DMS153 treated with DMSO at 0.1 percent for 48 hours (cell line): Measurements from ENCODE around the gene RNF114.
A peak's percentile ranks its signal among the peaks of the same experiment; 100 is the strongest.
"Not testable (repeated sequence)": the region's sequence is repeated elsewhere in the genome, so short reads cannot be mapped to it uniquely, and the experiment has no call there.

ENCODE experiments used
- DNase-seq: peaks from one replicate; lab custom pipeline; 2025; ENCODE audit not compliant: unreplicated experiment; lab: John Stamatoyannopoulos, UW

RNF114 gene

DNA sequence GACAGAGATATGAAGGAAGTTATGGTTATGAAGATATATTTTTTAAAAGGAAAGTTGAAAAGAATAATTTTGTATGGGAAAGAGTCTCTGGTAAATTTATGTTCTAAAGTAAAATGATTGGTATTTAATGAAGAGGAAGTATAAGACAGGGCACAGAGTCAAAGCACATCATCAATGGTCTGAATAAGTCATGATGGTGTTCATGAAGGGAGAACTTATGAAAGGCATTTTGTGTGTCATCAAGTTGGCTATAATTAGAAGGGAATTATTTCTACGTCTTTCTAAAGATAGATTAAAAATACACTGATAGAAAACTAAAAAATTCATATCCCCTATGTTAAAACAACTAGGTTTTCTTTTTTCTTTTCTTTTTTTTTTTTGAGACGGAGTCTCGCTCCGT, 25.2 kb downstream of the RNF114 start:
- DNase-seq, result no peak

DNA sequence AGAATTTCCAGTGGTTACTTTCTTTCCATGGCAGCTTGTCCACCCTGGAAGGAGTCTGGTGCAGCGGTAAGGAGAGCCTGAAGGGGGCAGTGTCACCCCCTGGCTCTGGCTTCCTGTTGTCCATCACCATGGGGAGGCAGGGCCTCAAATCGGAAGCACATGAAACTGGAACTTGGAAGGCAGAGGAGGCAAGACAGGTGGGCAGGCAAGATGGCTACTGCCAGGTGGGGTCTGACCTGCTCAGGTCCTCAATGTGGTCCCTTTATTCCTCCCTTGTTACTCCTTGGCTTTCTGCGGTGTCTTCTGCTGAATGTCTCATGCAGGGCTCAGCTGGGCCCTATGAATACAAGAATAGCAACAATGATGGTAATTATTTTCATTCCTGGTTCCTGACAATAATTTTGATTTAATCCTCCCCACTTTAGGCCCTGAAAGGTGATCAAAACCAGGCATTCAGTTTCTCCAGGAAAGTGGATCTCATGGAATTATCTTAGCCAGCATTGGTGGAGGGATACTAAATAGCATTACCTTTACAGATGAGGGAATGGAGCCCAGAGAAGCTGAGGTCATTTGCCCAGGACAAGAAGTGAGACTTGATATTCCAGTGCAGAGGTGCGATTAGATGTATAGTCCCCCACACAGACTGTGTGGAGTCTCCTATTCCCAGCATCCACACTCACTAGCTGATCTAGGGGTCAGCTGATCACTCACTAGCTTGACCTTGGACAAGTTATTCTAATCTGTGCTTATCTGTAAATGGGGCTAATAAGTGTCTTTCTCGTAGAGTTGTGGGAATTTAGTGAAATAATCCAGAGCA, 29.0 kb downstream of the RNF114 start:
- DNase-seq, result no peak

DNA sequence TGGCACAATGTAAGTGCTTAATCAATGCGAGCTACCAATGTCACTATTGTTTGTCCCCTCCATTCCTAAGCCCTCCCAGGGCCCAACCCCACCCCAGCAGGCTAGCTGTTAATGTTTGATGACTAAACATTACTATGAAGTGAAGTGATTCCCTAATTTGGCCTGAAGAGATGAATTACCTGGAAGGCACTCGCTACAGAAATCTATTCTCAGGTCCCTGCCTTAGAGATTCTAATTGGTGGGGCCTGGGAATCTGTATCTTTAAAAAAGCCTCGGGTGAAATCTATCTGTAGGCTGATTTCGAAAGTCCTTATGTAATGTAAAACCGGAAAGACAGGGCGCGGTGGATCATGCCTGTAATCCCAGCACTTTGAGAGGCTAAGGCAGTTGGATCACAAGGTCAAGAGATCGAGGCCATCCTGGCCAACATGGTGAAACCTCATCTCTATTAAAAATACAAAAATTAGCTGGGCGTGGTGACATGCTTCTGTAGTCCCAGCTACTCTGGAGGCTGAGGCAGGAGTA, 29.6 kb downstream of the RNF114 start:
- no peak for DNase-seq

DNA sequence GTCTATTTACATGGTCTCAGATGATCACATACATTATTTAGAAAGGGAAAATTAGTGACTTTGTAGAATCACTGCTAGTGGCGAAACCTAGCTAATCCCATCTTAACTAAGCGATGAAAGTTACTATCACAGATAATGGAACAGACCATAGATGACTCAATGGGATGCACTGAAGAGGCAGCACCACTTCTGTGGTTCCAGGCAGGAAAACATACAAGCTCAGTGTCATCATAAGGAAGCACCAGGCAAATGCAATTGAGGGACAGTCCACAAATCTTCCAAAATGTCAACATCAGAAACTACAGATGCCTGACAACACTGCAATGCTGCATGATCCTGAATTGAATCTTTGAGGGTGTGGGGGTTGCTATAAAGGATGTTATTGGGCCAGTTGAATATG, 30.7 kb downstream of the RNF114 start:
- DNase-seq, result no peak

DNA sequence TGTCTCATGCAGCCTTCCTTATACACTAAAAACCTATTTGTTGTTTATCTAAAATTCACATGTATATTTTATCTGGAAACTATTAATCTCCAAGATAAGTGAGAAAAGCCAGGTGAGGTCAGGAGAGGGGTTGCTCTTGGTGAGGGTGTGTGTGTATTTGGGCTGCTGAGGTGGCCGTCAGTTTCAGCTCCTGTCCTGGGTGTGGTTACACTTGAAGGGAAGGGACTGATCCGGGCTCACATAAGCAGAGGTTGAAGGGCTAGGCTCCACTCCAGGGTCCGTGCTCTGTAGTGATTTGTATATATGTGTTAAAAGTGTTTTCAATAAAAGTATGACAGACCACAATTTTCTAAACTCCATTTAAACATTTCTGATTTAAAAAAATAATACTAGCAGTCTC, 33.0 kb downstream of the RNF114 start:
- no peak for DNase-seq

DNA sequence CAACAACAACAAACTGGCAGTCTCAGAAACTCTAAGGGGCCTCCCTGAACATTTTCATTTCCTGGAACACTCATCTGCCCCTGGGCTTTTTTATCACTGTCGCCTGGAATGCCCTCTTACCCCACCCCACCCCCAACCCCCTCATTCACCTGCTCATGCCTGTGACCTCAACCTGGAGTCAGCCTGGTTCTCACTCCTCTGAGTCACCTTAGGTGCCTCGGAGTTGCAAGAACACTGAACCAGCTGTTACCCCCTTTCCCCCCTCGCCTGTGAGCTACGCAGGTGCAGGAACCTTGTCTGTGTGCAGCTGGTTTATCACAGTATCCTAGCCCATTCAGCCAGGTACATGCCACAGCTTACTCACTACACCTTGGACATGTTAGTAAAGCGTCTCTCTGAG, 33.7 kb downstream of the RNF114 start:
- no peak for DNase-seq

DNA sequence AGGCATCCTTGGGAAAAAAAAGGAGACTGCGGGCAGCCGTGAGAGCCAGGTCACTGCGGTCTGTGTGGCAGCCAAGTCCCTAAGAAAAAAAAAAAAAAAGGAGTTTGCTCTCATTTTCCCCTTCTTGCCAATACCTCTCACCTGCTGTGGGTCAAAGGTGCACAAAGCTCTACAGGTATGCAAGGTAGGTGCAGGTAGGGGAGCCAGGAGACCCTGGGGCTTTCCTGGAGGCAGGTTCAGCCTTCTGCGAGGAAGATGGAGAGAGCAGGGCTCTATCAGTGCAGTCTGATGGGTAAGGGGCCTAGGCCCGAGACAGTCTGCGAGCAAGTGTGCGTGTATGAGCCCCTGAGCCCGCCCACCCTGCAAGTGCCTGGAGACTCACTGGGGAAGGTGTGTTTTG, 34.3 kb downstream of the RNF114 start:
- DNase-seq, result no peak

DNA sequence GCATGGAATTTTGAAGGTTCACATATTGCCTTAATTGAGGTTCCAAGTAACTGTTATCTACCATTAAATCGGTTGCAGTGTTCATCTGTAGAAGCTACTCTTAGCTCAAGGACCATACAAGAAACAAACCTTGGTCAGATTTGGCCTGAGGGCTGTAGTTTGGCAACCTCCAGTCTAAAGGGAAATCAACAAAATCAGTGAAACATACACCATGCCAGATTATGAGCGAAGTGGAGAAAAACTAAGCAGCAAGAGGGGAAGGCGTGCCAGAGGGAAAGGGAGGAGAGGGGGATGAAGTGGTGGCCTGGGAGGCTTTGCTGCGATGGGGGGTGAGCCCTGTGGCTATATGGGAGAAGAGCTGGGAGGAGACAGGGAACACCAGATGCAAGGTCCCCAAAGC, 37.8 kb downstream of the RNF114 start:
- DNase-seq, result no peak

DNA sequence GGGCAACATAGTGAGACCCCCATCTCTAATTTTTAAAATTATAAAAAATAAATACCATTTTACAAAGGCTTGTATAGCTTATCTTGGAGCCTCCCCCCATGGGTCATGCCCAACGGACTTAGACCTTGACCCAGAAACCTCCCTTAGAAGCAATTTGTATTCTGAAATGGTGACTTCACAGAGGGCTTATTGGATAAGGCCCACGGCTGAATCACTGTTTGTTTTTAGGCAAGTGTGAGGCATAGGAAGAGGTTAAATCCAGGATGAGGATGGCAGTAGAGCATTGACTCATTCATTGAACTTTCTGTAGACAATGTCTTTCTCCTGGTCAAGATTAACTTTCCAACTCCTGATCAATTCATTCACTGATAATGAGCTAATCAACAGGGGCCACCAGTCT, 40.3 kb downstream of the RNF114 start:
- no peak for DNase-seq

DNA sequence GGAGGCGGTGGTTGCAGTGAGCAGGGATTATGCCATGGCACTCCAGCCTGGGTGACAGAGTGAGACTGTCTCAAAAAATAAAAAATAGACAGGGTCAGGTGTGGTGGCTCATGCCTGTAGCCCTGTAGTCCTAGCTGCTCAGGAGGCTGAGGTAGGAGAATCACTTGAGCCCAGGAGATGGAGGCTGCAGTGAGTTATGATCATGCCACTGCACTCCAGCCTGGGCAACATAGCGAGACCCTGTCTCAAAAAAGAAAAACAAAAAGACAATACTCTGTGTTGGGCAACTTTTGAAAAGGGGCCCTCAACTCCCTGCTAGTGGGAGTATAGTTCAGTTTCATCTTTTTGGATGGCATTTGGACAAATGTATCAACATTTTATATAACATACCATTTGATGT, 41.5 kb downstream of the RNF114 start:
- DNase-seq, result not testable (repeated sequence)

DNA sequence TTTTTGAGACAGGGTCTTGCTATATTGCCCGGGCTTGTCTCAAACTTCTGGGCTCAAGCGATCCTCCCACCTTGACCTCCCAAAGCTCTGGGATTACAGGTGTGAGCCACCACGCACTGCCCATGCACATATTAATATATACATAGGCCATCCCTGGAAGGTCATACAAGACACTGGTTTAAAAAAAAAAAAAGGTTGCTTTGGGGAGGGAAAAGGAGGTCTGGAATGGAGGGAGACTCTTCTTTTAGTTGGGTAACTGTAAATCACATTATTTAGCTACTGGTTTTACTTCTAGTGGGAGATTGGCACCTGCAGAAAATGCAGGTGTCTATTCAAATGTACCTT, 42.5 kb downstream of the RNF114 start:
- DNase-seq, result no peak

DNA sequence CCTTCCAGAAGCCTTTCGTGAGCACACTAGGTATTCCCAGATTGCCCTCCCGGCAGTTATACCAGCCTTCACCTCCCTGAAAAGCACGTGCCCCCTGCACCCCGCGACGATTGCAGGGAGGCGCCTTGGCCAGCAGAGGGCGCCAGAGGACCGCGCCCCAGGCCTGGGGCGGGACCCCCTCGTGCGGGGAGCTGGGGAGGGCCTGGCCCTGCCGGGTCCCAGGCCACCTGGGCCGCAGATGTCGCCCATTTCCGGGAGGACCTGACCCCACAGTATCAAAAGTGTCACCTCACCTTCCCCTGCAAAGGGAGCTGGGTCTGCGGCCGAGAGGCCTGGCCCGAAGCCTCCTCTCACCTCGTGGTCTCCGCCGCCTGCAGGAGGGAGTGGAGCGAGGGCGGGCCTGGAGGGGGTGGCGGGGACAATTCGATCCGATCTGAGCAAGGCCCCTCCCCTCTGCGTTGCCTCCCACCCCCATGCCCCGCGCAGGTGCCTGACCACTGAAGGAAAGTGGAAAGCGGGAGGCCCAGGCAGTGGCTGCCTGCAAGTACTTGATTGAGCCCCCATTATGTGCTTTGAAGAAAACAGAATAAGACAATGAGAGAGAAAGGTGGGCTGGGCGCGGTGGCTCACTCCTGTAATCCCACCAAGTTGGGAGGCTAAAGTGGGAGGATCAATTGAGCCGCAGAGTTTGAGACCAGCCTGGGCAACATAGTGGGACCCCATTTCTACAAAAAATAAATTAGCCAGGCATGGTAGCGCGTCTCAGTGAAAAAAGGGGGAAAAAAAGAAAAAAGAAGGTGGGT, 43.0 kb downstream of the RNF114 start:
- DNase-seq, result no peak

DNA sequence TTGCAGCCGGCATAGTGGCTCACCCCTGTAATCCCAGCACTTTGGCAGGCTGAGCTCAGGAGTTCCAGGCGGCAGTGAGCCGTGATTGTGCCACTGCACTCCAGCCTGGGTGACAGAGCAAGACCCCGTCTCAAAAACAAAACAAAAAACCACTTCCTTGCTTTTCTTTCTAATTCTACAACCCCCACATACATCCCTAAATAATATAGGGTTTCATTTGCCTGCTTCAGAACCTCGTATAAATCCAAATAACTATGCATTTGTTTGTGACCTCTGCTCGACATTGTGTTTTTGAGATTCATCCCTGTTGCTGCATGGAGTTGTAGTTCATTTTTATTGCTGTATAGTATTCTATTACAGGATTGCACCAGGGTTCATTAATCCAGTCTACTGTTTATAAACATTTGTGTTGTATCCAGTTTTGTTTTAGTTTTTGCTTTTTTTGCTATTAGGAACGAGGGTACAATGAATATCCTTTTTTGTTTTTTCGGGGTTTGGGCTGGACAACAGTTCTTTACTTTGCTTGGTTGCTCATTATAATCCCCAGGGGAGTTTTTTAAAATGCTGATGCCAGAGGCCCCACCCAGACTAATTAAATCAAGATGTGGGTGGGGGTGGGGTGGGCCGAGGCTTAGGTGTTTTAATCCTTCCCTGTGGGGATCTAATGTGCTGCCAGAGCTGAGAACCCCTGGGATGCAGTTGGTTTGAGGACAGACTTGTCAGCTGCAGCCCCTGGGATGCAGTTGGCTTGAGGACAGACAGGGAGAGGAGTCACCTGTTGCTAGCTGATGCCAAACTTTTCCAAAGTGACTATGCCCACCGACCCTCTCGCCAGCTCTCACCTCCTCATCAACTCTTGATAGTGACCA, 44.2 kb downstream of the RNF114 start:
- DNase-seq, result no peak

DNA sequence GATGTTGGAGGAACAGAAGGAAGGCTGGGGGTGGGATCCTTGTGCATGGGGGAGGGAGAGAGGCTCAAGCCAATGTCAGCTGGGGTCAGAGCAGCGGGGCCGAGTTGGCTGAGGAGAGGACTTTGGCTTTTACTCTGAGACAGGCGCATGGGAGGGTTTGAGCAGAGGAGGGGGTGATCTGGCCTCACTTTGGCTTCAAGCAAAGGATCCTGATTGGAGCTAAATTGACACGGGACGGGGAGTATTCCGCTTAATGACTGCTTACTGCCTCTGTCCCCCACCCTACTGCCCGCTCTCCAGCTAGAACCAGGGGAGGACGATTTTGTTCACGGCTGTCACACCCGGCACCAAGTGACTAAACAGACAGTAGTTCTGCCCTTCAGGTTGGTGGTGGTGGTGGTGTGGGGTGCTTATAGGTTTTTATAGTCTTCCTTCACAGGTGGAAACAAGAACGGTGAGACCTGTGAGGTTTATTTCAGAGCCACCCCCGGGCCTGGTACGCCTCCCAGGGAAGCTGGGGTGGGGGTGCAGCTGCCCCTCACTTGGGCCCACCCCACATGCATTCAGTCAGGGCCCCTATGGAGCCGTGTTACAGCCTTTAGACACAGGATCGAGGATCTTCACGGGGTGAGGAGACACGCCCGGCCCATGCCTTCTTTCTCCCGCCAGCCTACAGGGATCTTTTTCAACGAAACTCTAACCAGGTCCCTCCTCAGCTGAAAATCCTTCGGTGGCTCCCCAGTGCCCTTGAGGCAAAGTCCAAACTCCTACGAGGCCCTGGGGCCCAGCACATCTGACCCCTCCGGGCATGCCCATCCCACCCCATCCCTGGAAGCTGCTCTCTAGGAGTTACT, 45.2 kb downstream of the RNF114 start:
- no peak for DNase-seq

DNA sequence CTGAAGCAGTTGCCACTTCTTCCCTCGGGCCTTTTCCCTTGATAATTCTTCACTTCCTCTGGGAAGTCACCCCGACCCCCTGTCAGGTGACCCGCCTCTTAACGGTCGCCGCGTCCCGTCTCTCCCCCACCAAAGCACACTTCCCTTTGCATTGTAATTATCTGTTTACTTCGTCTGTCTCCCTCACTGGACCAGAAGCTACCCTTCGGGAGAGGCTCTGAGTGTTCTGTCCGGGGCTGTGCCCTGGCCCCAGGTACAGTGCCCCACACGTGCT, 45.8 kb downstream of the RNF114 start:
- DNase-seq, result no peak

DNA sequence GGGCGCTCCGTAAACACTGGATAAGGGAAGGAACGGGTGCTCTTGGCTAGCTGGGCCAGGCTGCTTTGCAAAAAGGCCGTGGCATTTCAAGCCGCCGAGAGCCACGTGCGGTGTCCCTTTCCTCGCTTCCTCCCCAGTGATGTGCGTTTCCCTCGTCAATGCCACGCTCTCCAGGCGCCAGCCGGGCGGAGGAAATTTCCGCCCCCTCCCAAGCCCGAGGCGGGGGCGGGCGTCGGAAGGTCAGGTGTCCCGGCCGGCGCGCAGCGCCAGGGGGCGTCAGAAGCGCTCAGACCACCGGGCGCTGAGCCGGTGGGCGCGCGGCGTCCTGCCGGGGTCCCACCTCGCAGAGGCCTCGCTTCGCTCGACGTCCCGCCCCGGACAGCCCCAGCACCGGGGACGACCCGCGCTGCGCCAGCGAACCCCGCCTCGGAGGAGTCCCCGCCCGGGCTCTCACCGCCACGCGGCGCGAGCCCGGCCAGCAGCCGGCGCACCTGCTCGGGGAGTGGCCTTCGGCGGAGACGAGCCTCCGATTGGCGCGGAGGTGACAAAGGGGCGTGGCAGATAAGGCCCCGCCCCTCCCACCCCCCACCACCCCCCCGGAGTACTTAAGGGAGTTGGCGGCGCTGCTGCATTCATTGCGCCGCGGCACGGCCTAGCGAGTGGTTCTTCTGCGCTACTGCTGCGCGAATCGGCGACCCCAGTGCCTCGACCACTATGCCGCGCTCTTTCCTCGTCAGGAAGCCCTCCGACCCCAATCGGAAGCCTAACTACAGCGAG, 46.3 kb downstream of the RNF114 start, which contains the start of gene SNAI1:
SNAI1 (plus strand) TSS at position 635 of the 777 bp plus-strand sequence; CDS start at position 715, 80 bp downstream.
- peak; percentile 60 for DNase-seq

DNA sequence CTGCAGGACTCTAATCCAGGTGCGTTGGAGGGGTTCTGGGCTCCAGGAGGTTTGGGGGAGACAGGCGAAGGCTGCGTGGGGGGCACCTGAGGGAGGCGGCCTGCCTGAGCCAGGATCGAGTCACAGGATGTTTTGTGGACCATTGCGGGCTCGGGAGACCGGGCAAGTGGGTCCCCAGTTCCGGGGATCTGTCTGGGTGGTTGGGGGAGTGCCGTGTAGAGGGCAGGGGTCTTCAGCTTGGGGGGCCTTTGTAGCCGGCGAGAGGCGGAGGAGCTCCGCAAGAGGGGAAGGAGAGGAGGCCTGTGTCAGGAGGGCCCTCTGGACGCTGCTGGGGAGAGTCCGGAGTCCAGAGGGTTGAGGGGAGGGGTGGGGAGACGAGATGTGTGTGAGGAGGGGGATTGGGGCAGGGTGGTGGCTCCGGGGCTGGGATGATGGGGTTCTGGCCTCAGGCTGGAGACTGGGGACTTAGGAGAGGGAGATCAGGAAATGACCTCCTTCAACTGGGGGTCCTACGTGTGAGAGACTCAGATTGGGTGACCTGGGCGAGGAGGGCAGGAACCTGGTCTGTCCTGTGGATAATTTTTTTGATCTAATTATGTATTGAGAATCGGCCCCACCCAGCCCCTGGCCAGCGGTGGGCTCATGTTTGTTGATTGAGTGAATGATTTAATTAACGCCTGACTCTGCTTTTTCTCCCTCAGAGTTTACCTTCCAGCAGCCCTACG, 47.1 kb downstream of the RNF114 start:
- no peak for DNase-seq

DNA sequence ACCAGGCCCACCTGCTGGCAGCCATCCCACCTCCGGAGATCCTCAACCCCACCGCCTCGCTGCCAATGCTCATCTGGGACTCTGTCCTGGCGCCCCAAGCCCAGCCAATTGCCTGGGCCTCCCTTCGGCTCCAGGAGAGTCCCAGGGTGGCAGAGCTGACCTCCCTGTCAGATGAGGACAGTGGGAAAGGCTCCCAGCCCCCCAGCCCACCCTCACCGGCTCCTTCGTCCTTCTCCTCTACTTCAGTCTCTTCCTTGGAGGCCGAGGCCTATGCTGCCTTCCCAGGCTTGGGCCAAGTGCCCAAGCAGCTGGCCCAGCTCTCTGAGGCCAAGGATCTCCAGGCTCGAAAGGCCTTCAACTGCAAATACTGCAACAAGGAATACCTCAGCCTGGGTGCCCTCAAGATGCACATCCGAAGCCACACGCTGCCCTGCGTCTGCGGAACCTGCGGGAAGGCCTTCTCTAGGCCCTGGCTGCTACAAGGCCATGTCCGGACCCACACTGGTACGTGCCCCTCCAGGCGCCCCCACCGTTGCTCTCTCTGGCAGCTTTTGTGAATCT, 47.7 kb downstream of the RNF114 start:
- DNase-seq, result no peak
